ENCODE results near the gene SPAG16.

The SPAG16 gene

GRCh38 chr2:214311931-214312749, 1027.9 kb downstream of the SPAG16 start:
- DNase-seq: no peak

DNA sequence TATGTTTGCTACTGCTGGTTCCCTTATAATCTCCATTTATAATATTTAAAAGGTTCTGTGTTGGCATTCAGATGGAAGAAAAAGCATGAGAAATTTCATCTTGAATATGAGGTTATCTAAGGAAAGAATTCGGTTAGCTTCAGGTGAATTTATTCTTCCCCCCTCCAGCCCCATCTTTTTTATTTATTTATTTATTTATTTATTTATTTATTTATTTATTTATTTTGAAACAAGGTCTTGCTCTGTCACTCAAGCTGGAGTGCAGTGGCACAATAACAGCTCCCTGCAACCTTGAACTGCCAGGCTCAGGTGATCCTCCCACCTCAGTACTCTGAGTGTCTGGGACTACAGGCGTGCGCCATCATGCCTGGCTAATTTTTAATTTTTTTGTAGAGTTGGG, 1031.1 kb downstream of the SPAG16 start:
- no peak for DNase-seq

DNA sequence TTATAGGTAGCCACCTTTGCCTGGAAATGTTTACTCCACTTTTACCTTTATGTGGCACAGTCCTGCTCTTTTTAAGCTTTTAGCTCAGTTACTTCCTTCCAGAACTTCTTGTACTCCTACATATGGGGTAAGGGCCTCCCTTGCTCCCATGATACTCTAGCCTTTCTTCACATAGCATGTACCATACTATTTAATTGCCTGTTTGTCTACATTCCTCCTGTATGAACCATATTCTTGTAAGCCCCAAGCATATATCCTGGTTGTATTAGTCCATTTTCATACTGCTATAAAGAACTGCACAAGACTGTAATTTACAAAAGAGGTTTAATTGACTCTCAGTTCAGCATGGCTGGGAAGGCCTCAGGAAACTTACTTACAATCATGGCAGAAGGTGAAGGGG, 1035.9 kb downstream of the SPAG16 start:
- DNase-seq: no peak

DNA sequence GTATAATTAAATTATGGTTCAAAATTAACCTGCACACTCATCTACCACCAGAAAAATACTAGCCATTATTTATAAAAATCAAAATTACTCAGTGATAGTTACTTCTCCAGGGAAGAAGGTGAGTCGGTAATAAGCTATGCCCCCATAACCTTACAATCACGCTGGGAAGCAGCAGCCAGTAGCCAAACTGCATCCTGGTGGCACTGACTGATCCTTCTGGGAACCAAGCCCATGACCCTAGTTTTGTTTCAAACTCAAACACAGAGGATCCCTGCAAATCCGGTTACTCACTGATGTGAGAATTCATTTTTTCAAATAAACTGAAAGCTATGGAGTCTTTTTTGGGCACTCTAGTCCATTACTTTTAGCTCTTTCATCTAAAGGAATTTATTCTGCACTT, 1038.4 kb downstream of the SPAG16 start:
- no peak for DNase-seq

GRCh38 chr2:214325404-214325803, 1041.1 kb downstream of the SPAG16 start:
- no peak for DNase-seq

DNA sequence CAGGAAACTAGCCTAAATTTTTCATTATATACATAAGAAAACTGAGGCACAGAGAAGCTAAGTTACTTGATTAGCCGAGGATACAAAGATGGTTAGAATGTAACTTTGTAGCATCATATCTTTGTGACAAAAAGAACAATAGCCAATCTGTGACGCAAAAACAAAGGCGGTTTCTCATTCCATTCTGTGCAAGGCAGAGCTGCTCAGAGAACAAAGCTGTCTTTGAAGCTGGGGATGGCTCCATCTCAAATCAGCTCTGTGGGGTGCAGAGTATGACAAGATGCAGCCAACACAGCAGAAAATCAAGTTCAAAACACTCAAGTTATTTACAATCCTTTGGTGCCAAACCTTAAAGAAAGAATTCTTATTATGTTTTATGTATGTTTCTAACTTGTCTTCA, 1044.7 kb downstream of the SPAG16 start:
- no peak for DNase-seq

DNA sequence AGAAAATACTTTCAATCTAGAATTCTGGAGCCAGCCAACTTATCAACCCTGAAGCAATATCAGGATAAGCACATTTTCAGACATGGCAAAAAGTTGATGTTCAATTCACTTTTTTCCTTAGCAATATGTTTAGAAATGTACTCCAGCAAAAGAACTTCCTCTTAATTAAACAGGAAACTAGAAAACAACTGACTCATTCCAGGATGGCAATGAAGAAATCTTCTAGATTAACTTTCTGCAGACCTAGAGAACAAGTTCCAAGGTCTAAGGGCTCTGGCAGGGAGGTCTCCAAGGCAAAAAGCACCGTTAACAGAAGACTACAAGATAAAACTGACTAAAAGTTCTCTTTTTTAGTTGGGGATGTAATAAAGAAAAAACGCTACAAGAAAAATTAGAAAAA, 1057.4 kb downstream of the SPAG16 start:
- DNase-seq: no peak

- no peak for DNase-seq
Observed at GRCh38 chr2:214358506-214358905, 1074.2 kb downstream of the SPAG16 start.

GRCh38 chr2:214361116-214361515, 1076.9 kb downstream of the SPAG16 start:
- no peak for DNase-seq

GRCh38 chr2:214365549-214365948, 1081.3 kb downstream of the SPAG16 start:
- DNase-seq: no peak

DNA sequence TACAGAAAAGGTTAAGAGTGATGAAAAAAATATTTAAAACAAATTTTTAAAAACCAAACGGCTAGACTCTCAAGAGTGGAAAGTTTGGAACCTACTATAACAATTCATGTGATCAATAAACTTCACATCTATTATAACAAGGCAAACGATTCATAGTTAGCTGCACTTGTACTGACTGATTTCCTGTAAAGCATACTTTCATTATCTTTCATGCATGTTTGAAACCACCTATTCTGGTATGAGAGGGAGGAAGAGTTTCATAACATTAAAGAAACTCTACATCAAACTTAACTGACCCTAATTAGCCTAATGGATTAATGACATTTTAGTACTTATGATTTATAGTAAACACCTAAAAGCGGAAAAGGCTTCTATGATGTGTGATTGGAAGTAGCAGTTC, 1082.9 kb downstream of the SPAG16 start:
- DNase-seq: no peak

DNA sequence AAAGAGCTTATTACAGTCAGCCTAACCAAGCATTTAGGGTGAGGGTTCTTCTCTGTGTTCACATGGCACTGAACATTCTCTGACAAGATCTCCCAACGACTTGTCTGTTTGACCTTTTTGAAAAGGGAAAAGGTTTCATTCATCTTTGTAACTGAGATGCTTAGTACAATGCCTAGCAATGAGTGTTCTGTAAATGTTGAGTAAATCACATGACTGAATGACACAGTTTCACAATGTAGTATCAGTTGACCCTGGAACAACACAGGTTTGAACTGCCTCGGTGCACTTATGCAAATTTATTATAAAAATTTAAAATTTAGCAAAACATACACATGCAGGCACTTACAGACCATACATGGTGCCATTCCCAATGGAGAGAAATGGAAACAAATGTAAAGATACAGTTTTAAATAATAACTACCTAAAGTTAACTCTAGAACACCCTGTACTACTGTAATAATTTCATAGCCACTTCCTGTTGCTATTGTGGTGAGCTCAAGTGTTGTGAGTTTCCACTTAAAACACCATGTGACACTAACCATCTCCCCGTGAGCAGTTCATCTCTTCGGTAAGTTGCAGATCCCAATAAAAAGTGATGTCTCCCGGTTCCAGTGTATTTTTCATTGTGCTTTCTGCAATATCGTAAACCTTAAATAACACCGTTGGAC, 1092.5 kb downstream of the SPAG16 start:
- DNase-seq: no peak

- DNase-seq: no peak
Observed at GRCh38 chr2:214377286-214377624, 1093.0 kb downstream of the SPAG16 start.

DNA sequence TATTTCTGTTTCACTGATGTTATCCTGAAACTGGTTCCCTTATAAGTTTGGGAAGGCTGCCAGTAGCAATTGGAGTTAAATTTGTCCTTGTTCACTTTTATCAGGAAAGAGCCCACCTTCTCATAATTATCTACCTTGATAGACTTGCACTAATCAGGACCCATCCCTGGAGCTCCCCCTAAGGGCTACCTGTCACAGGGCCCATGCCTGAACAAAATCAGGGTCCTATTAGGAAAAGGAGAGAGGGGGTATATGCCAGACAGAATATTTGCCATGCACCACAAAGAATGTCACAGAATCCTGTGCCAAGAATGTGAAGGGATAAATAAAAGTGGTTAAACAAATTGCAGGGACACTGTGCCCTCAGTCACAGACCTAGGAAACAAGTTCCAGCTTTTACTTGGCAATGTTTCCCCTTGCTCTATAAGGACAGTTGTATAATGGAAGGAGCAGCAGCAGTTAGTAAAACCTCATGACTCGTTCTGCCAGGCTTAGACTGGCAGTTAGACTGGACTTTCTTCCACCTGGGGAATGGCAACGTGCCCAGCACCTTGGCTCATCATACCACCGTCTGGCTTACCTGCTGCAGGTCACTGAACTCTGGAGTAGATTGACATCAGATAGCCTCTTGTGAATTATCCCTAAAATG, 1094.3 kb downstream of the SPAG16 start:
- DNase-seq: no peak

DNA sequence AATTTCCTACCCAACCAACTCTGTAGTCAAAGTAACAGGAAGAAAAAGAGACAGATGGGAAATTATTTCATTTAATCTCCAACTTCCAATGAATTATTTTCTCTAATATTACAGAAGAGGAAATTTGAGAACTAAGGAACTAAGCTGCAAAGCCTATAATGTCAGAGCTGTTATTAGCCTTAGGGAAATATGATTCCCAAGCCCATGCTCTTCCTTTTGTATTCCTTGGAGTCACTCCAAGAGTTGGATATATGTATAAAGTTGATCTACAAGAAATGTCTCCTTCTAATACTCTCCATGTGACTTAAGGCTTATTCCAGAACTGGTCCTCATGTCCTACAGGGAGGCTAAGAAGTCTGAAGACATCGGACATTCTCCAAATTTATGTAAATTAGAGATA, 1095.0 kb downstream of the SPAG16 start:
- no peak for DNase-seq

- DNase-seq: no peak
Observed at GRCh38 chr2:214380681-214381080, 1096.4 kb downstream of the SPAG16 start.

- DNase-seq: no peak
Observed at GRCh38 chr2:214382229-214382628, 1098.0 kb downstream of the SPAG16 start.

GRCh38 chr2:214386720-214387119, 1102.5 kb downstream of the SPAG16 start:
- no peak for DNase-seq

- DNase-seq: no peak
Observed at GRCh38 chr2:214389334-214389733, 1105.1 kb downstream of the SPAG16 start.

DNA sequence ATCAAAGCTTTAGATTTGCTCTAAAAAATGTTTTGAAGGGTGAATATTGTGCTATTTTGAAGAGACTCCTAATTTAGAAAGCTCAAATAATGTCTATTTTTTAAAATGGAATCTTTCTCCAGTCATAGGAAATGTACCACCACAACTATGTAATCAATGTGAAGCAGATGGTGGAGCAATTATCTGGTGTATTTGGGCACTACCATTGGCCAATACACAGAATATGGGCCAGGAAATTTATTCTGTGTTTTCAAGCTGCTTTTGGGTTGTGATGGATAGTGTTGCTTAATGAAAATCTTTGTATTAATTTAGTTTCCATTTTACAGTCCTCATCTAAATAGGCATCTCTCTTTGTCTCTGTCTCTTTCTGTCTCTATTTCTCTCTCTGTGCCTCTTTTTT, 1109.5 kb downstream of the SPAG16 start:
- no peak for DNase-seq

GRCh38 chr2:214395040-214395439, 1110.8 kb downstream of the SPAG16 start:
- no peak for DNase-seq

GRCh38 chr2:214401580-214401979, 1117.3 kb downstream of the SPAG16 start:
- DNase-seq: no peak

DNA sequence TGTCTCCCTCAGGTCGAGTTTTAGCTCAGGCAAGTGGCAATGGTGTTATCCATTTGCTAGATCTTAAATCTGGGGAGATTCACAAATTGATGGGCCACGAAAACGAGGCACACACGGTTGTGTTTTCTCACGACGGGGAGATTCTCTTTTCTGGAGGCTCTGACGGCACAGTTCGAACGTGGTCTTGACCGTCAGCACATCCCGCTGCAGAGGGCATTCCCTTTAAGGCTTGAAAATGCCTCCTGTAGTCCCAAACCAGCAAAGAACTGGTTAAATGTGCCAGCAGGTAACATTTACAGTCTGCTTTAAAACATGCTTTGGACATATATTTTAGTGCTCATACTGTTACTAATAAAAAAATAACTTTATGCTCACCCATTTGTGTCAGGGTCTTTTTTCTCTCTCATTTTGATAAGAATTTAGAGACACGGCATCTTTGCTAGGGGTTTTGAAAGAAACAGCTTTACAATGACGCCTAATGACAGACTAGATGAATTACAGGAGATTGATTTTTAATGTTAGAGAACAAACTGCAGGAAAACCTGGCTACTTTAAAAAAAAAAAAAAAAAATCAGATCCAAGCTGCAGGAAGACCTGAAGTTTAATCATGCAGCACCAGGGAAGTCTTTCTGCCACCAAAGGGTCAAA, 1126.0 kb downstream of the SPAG16 start:
- DNase-seq: no peak
